ENCODE results near the gene RBKS.

DNA sequence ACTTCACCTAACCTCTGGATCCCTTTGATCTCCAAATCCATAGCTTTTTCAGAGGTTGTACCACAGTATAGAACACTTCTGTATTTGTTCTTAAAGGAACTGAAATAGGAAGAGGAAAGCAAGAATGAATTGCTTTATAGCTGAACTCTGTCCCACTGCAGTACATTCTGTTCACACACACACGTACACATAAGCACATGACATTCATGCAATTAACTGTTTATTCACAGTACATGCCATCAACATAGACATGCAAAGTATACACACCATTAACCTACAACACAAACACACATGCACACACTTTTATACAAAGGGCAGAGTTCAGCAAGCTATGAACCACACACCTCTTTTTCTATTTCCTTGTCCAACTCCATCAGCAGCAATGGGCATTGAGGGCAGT lies 75.4 kb downstream of the RBKS start:
- TF ChIP-seq, protein P1, sequence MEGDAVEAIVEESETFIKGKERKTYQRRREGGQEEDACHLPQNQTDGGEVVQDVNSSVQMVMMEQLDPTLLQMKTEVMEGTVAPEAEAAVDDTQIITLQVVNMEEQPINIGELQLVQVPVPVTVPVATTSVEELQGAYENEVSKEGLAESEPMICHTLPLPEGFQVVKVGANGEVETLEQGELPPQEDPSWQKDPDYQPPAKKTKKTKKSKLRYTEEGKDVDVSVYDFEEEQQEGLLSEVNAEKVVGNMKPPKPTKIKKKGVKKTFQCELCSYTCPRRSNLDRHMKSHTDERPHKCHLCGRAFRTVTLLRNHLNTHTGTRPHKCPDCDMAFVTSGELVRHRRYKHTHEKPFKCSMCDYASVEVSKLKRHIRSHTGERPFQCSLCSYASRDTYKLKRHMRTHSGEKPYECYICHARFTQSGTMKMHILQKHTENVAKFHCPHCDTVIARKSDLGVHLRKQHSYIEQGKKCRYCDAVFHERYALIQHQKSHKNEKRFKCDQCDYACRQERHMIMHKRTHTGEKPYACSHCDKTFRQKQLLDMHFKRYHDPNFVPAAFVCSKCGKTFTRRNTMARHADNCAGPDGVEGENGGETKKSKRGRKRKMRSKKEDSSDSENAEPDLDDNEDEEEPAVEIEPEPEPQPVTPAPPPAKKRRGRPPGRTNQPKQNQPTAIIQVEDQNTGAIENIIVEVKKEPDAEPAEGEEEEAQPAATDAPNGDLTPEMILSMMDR (conservative IDR thresholded peaks at IDR 0.05), result no peak
- no peak for TF ChIP-seq EZH2 (IDR thresholded peaks at IDR 0.05; ENCODE audit: low read depth)

Measured in PC-9 (cell line).